GM21390 (cell line): ENCODE measurements around the gene PPP1R10.
"Not testable (repeated sequence)": the region's sequence is repeated elsewhere in the genome, so short reads cannot be mapped to it uniquely, and the experiment has no call there.

Source experiments
- ATAC-seq: cut with Tn5 transposase; IDR thresholded peaks from one replicate; pipeline ENCODE4 v1.9.1; 2021; ENCODE audit not compliant: unreplicated experiment

The PPP1R10 gene

DNA sequence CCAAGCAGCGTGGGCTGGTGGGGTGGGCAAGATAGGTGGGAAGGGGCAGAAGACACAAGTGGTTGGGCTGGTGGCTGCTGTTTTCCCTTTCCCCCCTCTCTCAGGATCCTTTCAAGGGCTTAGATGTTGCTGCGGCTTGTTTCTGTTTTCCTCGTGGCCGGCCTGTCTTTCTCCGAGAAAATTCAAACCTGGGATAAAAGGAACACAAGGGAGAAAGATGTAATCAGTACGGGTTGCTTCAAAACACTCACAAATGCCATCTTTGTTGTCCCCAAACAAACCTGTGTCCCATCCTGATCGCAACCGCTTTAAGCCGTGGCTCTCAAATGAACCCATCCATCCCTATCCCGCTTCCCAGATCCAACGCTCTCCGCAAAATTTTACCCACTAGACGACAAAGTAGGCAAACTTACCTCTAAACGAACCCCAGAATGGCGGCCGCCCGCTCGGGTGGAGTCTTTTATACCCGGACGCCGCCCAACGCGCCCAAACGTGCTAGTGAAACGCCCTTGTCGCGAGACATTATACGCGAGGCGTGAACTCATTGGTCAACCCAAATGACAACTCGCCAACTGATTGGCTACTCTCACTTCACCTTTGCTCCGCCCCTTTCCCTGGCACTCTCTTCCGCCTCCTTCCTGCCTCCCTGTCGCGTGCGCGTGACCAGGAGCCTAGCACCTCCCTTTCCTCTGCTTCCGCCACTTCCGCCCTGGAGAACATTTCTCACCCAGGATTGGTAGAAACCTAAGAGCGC is at the start of gene PPP1R10:
PPP1R10 (minus strand) TSS at position 433 of the 754 bp plus-strand sequence. CDS start 7,299 bp downstream, outside the sequence.
- peak; percentile 69 for ATAC-seq

DNA sequence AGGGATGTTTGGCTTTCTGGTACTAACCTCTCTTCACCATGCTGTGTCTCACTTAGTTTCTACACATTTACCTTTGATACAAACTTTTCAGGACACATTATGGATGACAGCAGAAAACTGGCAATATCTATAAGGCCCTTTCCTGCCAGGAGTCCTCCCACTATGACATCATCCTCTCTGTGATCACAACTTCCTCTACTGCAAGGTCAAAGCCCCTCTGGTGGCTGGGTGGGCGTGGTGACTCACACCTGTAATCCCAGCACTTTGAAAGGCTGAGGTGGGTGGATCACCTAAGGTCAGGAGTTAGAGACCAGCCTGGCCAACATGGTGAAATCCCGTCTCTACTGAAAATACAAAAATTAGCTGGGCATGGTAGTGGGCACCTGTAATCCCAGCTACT is 49.3 kb upstream of the PPP1R10 start:
- ATAC-seq = not testable (repeated sequence)

DNA sequence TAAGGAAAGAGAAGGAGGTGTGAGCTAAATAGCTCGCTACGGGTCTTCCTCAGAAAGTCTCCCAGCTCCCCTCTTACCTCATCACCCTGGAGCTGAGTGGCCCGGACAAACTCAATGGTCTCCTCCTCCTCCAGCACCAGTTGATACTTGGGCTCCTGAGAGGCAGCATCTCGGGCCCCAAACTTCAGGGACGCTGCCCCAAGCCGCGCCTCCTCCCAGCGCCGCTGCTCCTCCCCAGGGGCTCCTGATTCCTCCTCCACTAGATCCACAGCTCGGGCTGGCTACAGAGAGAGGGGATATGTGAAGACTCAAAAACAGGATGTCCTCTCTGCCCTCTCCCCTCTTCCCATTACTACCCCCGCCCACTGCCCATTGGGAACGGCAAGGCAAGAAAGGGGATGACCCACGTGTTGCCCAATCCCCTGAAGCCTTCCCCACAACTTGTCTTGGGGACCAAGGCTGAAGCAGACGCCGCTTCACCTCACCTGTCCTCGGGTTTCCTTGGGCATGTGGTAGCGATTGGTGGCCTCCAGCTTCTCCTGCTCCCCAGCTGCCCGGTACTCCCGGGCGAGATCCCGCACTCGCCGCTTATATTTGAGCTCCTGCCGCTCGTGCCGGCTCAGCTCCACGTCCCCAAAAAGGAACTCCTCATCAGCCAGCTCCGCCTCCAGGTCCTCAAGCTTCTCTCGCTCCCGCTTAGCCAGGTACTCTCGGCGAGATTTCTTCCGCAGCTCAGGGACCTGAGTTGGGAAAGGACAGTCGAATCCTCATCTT is 48.1 kb upstream of the PPP1R10 start:
- no peak for ATAC-seq

DNA sequence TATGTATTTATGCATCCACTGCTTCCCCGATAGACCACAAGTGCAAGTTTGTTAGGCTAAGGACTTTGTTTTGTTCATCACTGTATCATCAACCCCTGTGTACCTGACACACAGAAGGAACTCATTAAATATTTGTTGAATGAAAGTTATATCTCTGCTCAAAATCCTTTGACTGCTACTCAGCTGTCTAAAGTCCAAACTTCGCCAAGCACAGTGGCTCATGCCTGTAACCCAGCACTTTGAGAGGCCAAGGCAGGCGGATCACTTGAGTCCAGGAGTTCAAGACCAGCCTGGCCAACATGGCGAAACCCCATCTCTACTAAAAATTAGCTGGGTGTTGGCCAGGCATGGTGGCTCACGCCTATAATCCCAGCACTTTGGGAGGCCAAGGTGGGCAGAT is 40.9 kb upstream of the PPP1R10 start:
- not testable (repeated sequence) for ATAC-seq

DNA sequence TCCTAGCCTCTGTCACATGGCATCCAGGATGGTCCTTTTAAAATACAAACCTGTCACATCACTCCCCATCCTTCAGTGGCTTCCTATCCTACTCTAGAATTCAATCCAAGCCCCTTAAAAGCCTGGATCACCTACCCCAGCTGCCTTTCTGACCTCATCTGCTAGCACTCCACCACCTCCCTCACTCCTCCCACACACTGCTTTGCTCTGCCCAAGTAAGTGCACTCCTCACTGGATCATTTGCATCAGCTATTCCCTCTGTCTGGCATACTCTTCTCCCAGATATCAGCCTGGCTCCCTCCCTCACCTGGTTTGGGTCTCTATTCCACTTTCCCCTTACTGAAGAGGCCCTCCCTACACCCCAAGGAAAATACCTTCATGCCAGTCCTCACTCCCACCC is 40.4 kb upstream of the PPP1R10 start:
- no peak for ATAC-seq

DNA sequence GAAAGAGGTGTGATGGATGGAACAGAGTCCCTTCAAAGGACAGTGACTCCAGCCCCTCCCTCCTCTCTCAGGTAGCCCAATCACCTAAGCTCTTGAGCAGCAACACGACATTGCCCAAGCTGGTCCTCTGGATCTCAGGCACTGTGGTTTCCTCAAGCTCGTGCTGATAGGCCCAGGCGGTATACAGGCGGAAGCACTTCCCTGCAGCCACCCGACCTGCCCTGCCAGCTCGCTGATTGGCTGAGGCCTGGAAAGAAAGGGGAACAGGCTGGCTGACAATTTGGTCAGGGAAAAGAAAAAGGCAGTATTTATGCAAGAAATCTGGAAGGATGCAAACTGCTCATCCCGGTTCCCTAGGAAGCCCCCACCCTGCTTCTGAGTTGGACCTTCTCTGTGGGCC is 39.5 kb upstream of the PPP1R10 start:
- no peak for ATAC-seq

DNA sequence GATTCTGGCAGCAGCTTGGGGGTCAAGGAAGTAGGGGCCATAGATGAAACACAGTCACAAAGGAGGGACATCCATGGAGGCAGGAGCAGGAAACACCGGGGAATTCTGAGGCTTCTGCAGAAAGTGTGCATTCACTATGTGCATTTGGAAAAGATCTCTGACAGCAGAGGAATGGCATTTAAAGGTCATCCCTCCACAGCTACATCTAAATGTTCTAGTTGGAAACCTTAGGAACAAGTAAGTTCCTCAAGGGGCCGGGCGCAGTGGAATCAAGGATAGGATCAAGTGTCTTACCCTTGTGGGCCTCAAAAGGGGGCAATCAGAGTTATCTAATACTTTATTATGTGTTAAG is 38.7 kb upstream of the PPP1R10 start:
- no peak for ATAC-seq

DNA sequence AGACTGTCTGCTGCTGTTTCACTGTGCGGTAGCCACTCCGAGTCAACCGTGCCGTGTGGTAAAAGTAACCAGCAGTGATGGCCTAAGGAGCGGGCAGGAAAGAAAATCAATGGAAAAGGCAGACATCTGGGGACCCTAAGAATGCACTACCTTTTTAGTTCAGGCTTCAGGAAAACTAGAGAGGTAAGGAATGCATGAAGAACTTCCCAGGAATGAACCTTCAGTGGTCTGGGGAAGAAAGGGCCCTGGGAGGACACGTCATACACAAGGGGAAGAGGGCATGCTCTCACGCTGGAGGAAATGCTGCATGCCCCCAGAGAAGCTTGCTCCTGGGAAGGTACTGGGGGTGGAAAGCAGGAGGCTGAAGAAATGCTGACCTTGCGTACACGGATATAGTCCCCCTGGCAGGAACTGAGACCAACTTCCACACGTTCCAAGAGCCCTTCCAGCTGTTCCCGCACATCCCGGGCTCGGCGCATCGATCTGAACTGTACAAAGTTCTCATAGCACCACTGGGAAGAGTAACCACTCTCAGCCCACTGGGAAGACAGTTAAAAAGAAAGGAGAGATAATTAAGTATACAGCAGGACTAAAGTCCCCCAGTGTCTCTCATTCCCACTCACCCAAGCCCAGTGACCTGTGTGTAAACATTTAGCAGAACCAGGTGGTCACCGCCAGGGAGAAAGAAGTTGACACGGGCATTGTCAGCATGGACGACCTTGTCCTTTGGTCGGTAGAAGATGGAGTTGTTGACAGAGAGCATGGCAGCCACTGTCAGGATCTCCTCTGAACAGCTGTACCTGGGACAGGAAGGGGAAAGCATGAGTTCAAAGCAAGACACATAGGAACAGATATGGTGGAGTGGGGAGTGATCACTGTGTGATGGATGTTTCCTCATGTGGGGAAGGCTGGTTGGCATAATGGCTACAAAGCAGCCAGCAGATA is 38.0 kb upstream of the PPP1R10 start:
- ATAC-seq = no peak

DNA sequence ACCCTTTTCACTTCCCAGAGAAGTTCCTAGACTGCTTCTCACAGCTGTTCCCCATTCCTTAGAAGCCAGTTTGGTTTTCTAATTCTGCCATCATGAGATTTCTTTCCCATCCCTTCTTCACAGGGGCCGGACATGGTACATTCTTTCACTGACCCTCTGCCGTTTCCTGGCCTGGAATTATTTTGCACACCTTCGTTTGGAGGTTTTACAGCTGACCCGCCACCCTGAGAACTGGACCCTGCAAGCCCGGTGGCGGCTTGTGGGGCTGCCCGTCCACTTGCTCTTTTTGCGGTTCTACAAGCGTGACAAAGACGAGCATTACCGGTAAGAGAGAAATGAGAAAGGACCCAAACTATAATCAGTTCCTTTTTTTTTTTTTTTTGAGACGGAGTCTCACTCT is 34.1 kb upstream of the PPP1R10 start:
- ATAC-seq = no peak

DNA sequence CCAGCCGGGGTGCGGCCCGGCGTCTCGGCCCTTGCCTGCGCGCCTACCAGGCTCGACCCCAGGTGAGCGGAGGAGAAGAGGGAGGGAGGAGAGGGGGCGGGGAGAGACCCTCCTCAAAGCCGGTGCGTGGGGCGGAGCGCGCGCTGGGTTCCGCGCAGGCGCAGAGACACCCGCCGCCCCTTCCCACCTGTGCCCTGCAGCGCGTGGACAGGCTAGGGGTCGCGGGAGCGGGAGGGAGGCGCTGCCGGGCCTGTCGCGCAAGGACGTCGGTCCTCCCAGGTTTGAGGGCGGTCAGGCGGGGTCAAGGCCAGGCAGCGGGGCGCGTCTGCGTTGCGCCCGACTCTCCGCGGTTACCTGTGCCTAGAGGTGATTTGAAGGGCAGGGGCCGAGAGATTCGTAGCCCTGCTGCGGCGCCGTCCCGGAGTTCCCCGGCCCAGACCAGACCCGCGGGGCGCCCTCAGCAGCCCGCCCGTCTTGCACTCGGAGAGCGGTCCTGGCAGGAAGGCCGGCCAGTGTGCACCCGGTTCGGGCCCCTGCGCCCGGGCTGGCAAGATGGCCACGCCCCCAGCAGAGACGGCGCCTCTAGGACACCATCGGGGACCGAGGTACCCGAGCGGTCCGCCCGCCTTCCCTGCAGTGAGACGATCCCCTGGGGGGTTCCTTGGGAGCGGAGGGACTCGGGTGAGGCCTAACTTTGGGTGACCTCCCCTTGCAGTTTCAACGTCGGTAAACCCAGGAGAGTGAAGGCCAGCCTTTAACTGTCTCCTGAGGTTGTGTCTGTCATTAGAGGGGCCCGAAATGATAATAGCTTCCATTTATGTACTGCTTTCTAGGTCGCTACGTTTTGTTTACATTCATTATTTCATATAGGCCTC is 30.4 kb upstream of the PPP1R10 start:
- ATAC-seq = peak; percentile 65

DNA sequence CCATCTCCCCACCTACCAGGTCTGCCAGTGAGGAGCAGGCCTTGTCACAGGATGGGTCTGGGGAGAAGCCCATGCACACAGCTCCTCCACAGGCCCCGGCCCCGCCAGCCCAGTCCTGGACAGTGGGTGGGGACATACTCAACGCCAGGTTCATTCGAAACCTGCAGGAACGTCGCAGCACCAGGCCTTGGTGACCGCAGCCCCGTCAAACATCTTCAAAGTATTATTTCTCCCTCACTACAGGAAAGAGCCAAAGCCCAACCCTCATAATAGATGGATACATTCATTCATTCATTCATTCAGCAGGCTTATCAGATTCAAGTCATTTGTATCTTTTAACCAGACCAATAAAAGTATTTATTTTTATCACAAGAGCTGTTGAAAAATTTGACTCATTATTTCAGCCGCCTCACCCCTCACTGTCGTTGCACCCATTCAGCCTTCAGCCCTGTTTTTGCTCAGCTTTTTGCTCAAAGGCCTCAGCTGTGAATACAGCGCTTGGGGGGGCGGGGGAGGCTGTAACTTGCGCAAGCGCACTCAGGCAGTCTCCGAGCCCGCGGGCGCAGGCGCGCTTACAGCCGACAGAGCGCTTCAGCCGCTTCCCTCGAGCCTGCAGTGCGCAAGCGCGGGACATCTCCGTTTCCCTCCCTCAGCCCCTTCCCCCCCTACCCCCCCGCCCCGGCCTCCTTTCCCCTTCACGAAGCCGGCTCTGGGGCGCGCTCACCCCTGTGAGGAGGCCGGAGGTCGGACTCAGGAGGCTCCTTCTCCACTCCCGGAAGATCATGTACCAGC is 29.6 kb upstream of the PPP1R10 start, which contains the start of gene C6orf136:
C6orf136 (plus strand) TSS at position 684 of the 792 bp plus-strand sequence; CDS start at position 783, 99 bp downstream.
- ATAC-seq = peak; percentile 57

DNA sequence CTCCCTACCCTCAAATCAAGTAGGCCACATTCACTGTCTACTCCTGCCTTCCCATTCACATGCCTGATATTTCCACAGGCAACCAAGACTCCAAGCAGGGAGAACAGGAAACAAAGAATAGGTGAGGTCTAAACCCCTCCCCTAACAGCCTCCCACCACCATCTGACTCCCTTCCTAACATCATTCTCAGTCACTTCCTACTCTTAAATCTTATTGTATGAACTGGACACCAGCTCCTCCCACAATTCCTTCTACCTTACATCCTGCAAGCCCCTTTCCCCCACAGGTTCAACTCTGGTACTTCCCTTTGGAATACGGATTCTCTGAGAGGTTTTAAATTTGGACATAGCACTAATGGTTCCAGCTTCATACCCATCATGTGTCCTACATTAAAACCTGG is 28.9 kb upstream of the PPP1R10 start:
- no peak for ATAC-seq

DNA sequence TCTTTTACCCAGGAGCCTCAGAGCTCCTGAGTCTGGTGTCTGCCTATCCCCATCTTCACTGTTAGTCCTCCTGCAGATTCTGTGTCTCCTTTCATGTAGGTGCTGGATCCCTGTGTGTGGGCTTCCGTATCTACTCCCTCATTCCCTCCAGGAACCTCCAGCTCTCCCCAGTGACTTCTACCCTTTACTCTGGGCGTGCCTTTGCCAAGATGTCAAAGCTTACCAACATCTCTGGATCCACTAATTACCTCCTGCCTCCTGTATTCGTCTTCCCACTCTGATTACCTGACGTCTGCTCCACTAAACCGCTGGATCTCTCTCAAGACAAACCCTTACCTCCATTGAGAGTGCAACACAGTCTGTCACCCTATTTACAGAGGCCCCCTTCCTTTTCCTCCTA is 27.7 kb upstream of the PPP1R10 start:
- no peak for ATAC-seq

DNA sequence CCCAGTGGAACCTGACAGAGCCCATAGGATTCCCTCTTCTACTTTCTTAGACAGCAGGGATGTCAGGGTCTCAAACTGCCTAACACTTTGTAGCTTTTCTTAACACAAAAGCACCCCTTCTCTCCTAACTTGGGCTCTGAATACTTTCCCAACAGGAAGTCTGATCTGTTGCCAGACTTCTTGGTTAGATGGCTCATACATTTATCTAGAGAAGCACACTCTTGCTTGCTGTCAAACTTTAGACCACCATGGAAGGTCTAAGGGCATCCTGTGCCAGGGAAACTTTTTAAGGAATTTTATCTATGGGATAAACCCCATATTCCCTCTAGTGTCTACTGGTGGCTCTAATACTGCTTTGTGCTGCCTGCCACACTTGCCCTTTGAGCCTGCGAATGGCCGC is 26.6 kb upstream of the PPP1R10 start:
- ATAC-seq = no peak

DNA sequence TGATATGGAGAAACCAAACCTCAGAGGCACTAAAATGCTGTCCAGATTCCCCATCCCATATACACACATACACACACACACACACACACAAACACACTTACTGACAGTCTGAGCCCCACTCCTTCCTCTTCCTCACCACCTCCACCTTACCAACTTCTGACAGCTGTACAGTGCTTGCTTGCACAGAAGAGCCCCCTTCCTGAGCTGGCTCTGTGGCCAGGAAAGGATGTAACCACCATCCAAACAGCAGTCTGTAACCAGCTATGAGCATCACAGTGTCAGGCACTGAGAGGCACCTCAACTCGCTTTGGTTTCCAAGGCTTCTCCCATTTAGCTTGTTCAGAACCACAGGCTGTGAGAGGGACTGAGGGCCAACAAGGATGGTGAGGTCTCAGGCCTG is 24.0 kb upstream of the PPP1R10 start:
- no peak for ATAC-seq

DNA sequence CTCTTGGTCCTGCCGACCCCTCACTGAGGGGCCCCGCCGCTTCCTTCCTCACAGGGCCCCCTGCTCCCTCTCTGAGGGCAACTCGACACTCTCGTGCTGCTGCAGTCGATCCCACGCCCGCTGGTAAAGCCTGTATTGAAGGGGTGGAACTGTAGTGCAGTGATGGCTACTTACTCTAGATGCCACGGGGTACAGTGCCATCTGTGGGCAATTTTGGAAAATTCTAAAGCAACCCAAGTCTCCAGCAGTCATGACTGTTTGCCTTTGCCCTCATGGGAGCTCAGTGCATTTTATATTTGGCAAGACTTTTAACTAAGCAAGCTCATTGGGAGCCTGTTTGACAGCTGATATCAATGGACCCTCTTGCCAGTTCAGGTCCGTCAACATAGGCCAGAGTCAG is 23.4 kb upstream of the PPP1R10 start:
- ATAC-seq = no peak

DNA sequence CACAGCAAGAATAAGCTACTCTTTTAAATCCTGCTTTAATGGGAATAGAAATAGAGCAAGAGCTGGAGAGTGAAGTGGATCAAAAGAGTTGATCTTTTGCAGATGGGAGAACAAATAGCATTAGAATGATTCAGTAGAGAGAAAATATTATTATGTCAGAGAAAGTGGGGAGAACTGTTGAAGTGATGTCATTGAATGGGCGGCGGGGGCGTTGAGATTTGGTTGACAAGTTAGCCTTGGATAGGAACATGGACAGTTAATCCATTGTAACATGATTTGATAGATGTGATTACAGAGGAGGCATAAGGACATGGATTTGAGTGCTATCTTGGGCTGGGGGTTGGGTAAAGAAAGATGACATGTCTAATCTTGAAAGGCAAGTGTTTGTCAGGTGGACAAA is 18.8 kb upstream of the PPP1R10 start:
- no peak for ATAC-seq

DNA sequence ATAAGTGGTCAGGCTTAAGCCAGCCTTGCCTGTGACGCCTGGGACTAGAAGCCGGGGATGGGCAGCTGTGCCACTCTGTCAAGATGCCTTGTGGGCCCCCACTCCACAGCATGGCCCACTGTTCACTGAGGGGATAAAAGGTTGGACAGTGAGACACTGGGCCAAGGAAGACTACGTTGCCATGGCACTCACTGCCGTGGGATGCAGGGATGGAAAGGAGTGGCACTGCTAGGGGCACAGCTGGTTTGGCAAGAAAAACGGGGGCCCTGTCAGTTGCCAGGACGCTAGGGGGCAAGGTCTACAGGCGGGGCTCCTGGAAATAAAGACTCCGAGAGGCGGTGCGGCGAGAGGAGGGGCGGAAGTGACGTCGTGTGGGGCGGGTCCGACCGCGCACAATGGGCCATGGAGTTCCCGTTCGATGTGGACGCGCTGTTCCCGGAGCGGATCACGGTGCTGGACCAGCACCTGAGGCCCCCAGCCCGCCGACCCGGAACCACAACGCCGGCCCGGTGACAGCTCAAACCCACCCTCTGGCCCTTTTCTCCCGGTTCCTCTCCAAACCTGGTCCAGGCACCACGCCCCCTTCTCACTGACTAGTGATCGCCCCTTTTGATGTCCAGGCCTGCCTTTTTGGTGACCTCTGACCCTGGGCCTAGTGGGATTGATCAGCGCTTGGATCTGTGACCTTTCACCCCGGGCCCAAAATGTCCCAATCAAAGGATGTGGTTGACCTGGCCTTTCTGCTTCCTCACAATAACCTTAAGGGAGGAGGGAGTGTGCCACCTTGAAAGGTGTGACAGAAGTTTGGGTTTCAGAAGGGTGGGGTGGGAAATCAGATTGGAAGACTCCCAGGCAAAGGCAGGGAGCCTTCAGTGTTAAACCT is 9.7 kb upstream of the PPP1R10 start, which contains the start of gene ATAT1:
ATAT1 (plus strand) TSS at position 391 of the 883 bp plus-strand sequence.
- ATAC-seq = peak; percentile 86
